Tibial nerve (tissue), 4 donors: ENCODE results near the gene ATP4A. TPM values are rescaled to one million over a fixed set of nuclear protein-coding genes. Genes with fewer than 3 reads are reported as not detected.

ENCODE experiments used
- DNase-seq, 2 donors: peaks; one replicate each; pipeline ENCODE4 v3.0.0-alpha.2; 2019; ENCODE audit warnings: low spot score in 2 of 2
- H3K27ac ChIP-seq, 4 donors: fragments of 200-600 bp; sonication (generic) in 3 of 4; one replicate each; pipeline ENCODE4 v1.5.1; 2017 to 2019; ENCODE audit warnings: mild to moderate bottlenecking in 1 of 4
- H3K27me3 ChIP-seq, 2 donors: fragments of 200-600 bp; sonication (generic) in 1 of 2; one replicate each; pipeline versions ENCODE4 v1.5.1 to v1.6.0; 2017 to 2019
- H3K36me3 ChIP-seq, 3 donors: fragments of 200-600 bp; sonication (generic); one replicate each; pipeline ENCODE4 v1.5.1; 2018 to 2019
- H3K4me1 ChIP-seq, 4 donors: fragments of 200-600 bp; sonication (generic) in 3 of 4; one replicate each; pipeline ENCODE4 v1.5.1; 2017 to 2019
- H3K4me3 ChIP-seq, 4 donors: fragments of 200-600 bp; sonication (generic) in 3 of 4; one replicate each; pipeline ENCODE4 v1.5.1; 2017 to 2019; ENCODE audit warnings: mild to moderate bottlenecking in 1 of 4, moderate library complexity in 1 of 4
- H3K9me3 ChIP-seq, 4 donors: fragments of 200-600 bp; sonication (generic) in 3 of 4; one replicate each; pipeline ENCODE4 v1.5.1; 2017 to 2019
- EP300 ChIP-seq, 2 donors: sonication (generic); formaldehyde crosslinking; IDR thresholded peaks; one replicate each; pipeline ENCODE4 v1.6.1; 2017; ENCODE audit warnings: antibody characterized with exemption in 2 of 2, mild to moderate bottlenecking in 1 of 2
- POLR2A ChIP-seq, 2 donors: fragments of 450-650 bp; IDR thresholded peaks; one replicate each; pipeline ENCODE4 v1.6.1; 2017; ENCODE audit warnings: antibody characterized with exemption in 2 of 2, mild to moderate bottlenecking in 2 of 2, moderate library complexity in 2 of 2
- WGBS, 2 donors: methylation state at CpG; one replicate each; pipeline ENCODE4 v1.1.5; 2018; 5-methylcytosine and 5-hydroxymethylcytosine counted together
- total RNA-seq, 4 donors: library from RNA; depleted of rRNA; stranded (reverse); fragments of >200 nt; gene quantifications; one replicate each; pipeline ENCODE4 v1.1.0, GENCODE V29; 2016
- TF ChIP-seq, protein P1 (sequence below), 5 experiments: fragments of 200-600 bp in 3 of 5; fragments of 450-650 bp in 2 of 5; sonication (generic) in 3 of 5; IDR thresholded peaks; one replicate each; pipeline ENCODE4 v1.5.1; 2016 to 2019; ENCODE audit warnings: antibody characterized with exemption in 5 of 5, mild to moderate bottlenecking in 3 of 5, moderate library complexity in 2 of 5

Gene ATP4A
- total RNA-seq, 4 donors from 2014 or later = 0.63 TPM; not detected in 3

GRCh38 chr19:35531291-35531690, 32.2 kb downstream of the ATP4A start:
- H3K27me3 ChIP-seq = peaks cover 0 to 84% of the 10 kb centered on the region in 2 donors

DNA sequence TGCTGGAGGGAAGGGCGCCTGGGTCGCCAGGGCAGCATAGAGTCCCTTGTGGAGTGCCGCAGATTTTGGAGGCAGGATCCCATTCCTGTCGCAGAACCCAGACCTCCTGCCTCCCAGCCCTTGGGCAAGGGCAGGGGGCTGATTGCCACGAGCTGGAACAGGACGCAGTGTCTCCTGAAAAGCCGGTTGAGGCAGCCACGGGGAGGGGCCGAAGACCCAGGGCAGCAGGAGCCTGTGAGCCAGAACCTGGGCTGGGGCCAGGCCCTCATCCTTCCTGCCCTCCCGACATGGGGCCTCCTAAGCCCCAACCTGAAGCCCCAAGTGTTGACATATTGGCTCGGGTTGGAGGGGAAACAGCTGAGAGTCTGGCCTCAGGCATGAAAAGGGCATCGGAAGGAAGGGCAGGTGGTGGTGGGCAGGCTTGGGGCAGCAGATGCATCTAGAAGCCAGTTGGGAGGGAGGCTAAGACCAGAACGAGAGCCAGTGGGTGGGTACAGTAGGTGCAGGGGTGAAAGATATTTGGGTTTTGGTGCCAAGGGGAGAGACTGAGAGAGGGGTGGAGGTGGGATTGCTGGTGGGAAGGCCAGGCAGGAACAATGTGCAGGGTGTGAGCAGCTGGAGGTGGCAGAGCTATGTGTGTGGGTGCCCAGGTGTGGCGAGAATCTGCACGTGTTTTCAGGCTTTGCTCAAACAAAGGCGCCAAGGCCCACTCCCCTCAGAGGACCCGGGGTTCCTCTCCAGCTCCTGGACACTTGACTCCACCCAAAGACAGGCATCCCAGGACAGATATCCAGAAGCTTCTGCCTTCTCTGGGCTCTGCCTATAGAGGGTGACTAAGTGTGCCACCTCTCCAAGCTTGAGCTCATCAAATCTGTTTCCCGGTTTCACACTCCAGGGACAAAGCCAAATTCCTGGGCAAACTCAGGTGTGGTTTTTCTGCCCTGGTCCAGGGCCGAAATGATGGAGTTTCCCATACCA, 33.9 kb downstream of the ATP4A start:
- 59 to 68% methylated on average over 18 to 19 of the region's 19 CpGs for WGBS, 2 donors
- H3K36me3 ChIP-seq = no peaks in the 10 kb centered on the region
- H3K27me3 ChIP-seq = peaks cover 0 to 77% of the 10 kb centered on the region in 2 donors
- no peak overlapping the region for H3K27ac ChIP-seq
- H3K4me1 ChIP-seq = peaks cover 0 to 8% (median 0%) of the 10 kb centered on the region in 4 donors
- DNase-seq = no peak
- H3K9me3 ChIP-seq = no peaks in the 10 kb centered on the region
- H3K4me3 ChIP-seq = no peak overlapping the region
- TF ChIP-seq POLR2A (IDR thresholded peaks at IDR 0.05) (no peak), EP300 (IDR thresholded peaks at IDR 0.05) (no peak)
- TF ChIP-seq, protein P1, sequence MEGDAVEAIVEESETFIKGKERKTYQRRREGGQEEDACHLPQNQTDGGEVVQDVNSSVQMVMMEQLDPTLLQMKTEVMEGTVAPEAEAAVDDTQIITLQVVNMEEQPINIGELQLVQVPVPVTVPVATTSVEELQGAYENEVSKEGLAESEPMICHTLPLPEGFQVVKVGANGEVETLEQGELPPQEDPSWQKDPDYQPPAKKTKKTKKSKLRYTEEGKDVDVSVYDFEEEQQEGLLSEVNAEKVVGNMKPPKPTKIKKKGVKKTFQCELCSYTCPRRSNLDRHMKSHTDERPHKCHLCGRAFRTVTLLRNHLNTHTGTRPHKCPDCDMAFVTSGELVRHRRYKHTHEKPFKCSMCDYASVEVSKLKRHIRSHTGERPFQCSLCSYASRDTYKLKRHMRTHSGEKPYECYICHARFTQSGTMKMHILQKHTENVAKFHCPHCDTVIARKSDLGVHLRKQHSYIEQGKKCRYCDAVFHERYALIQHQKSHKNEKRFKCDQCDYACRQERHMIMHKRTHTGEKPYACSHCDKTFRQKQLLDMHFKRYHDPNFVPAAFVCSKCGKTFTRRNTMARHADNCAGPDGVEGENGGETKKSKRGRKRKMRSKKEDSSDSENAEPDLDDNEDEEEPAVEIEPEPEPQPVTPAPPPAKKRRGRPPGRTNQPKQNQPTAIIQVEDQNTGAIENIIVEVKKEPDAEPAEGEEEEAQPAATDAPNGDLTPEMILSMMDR (IDR thresholded peaks at IDR 0.05) = no peak

More at GRCh38 chr19:35531291-35531690, 32.2 kb downstream of the ATP4A start:
- Histone ChIP-seq H3K4me3 (no peak overlapping the region), H3K9me3 (no peaks in the 10 kb centered on the region), H3K4me1 (peaks cover 0 to 8% (median 0%) of the 10 kb centered on the region in 4 donors), H3K36me3 (no peaks in the 10 kb centered on the region), H3K27ac (no peak overlapping the region)
- WGBS, 2 donors = 44 to 52% methylated on average over 6 of the region's 6 CpGs
- no peak for DNase-seq
- TF ChIP-seq EP300 (IDR thresholded peaks at IDR 0.05) (no peak), POLR2A (IDR thresholded peaks at IDR 0.05) (no peak)
- TF ChIP-seq, protein P1 (IDR thresholded peaks at IDR 0.05) = no peak

- TF ChIP-seq, protein P1 (IDR thresholded peaks at IDR 0.05) = no peak
- no peak for TF ChIP-seq POLR2A (IDR thresholded peaks at IDR 0.05)
- TF ChIP-seq EP300 (IDR thresholded peaks at IDR 0.05) = no peak
- WGBS, 2 donors = 78% methylated on average over 11 of the region's 11 CpGs
- Histone ChIP-seq H3K27me3 (peaks cover 0 to 72% of the 10 kb centered on the region in 2 donors), H3K9me3 (no peaks in the 10 kb centered on the region), H3K4me1 (peaks cover 0 to 1% (median 0%) of the 10 kb centered on the region in 4 donors), H3K27ac (no peak within 1 kb of the TSS), H3K36me3 (no peaks in the 10 kb centered on the region), H3K4me3 (no peak within 1 kb of the TSS)
- no peak for DNase-seq
Observed at GRCh38 chr19:35528218-35529038, 35.0 kb downstream of the ATP4A start, which contains the start of gene SBSN. TSS of gene SBSN (minus strand) at chr19:35528311. CDS start at chr19:35528281, 30 bp downstream.

DNA sequence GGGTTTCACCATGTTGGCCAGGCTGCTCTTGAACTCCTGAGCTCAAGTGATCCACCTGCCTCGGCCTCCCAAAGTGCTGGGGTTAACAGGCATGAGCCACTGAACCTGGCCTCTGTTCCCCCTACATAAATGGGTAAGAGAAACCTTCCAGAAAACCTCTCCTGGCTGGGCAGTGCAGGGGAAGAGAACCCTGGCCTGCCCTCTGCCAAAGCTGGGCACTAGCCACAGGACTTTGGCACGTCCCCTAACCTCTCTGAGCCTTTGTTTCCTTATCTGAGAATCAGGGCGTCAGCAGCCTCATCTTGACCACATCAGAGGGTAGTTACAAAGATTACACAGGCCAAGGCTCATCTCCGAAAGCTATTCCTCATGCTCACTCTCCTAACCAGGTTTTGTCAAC, 37.6 kb downstream of the ATP4A start:
- no peak for DNase-seq
- Histone ChIP-seq H3K4me3 (no peak overlapping the region), H3K36me3 (no peaks in the 10 kb centered on the region), H3K9me3 (no peaks in the 10 kb centered on the region), H3K27me3 (peaks cover 0 to 47% of the 10 kb centered on the region in 2 donors), H3K4me1 (no peaks in the 10 kb centered on the region), H3K27ac (no peak overlapping the region)
- no peak for TF ChIP-seq POLR2A (IDR thresholded peaks at IDR 0.05)
- TF ChIP-seq EP300 (IDR thresholded peaks at IDR 0.05) = no peak
- TF ChIP-seq, protein P1 (IDR thresholded peaks at IDR 0.05) = no peak
- WGBS, 2 donors = 74 to 87% methylated on average over 4 of the region's 4 CpGs
